GM12878 (cell line): Measurements from ENCODE around the gene PCIF1. TPM values are rescaled to one million over a fixed set of nuclear protein-coding genes. Genes with fewer than 3 reads are reported as not detected.

Experiments
- CREB1 ChIP-seq: IDR thresholded peaks from 2 replicates; pipeline ENCODE4 v1.6.1; 2012; ENCODE audit warnings: low read depth, mild to moderate bottlenecking, inconsistent platforms
- E2F8 ChIP-seq: fragments of 450-650 bp; IDR thresholded peaks from 2 replicates; pipeline ENCODE4 v1.6.1; 2018; ENCODE audit warnings: mild to moderate bottlenecking, low read depth, moderate library complexity; ENCODE audit not compliant: partially characterized antibody
- EP300 ChIP-seq, 2 experiments: fragments of 150-350 bp in 1 of 2; IDR thresholded peaks; 2 replicates each; pipeline ENCODE4 v1.6.1; 2011 to 2012; ENCODE audit warnings: low read depth in 2 of 2, low read length in 2 of 2, borderline replicate concordance in 1 of 2, improper control_type of control experiment in 1 of 2, inconsistent platforms in 1 of 2; ENCODE audit not compliant: control insufficient read depth in 1 of 2
- ETV6 ChIP-seq, 2 experiments: fragments of 450-650 bp in 1 of 2; IDR thresholded peaks in 1 of 2; conservative IDR thresholded peaks in 1 of 2; 2 replicates each; pipeline ENCODE4 v1.6.1; 2014; ENCODE audit warnings: antibody characterized with exemption in 1 of 2, borderline replicate concordance in 1 of 2, low read depth in 1 of 2, mild to moderate bottlenecking in 1 of 2, moderate library complexity in 1 of 2
- LARP7 ChIP-seq: fragments of 450-650 bp; IDR thresholded peaks from 2 replicates; pipeline ENCODE4 v1.6.1; 2017; ENCODE audit warnings: mild to moderate bottlenecking
- MYC ChIP-seq: IDR thresholded peaks from 2 replicates; pipeline ENCODE4 v1.6.1; 2011; ENCODE audit warnings: mild to moderate bottlenecking, low read length, moderate library complexity, inconsistent platforms; ENCODE audit not compliant: insufficient read depth, insufficient replicate concordance, insufficient read length, severe bottlenecking
- NFYA ChIP-seq: IDR thresholded peaks from 2 replicates; pipeline ENCODE4 v1.6.1; 2011; ENCODE audit warnings: low read depth, mild to moderate bottlenecking, low read length, improper control_type of control experiment, borderline replicate concordance
- POLR2AphosphoS5 ChIP-seq: IDR thresholded peaks from 2 replicates; pipeline ENCODE4 v1.6.1; 2011; ENCODE audit warnings: mild to moderate bottlenecking, low read length, inconsistent platforms
- RFX5 ChIP-seq: IDR thresholded peaks from 2 replicates; pipeline ENCODE4 v1.6.1; 2011; ENCODE audit warnings: low read depth, low read length, improper control_type of control experiment
- TCF7 ChIP-seq: IDR thresholded peaks from 2 replicates; pipeline ENCODE4 v1.6.1; 2014; ENCODE audit warnings: antibody characterized with exemption, borderline replicate concordance
- ZBTB40 ChIP-seq: fragments of 450-650 bp; IDR thresholded peaks from 2 replicates; pipeline ENCODE4 v1.6.1; 2016; ENCODE audit warnings: mild to moderate bottlenecking, moderate library complexity, borderline replicate concordance
- ZNF207 ChIP-seq: fragments of 450-650 bp; IDR thresholded peaks from 2 replicates; pipeline ENCODE4 v1.6.1; 2014; ENCODE audit warnings: antibody characterized with exemption, mild to moderate bottlenecking, borderline replicate concordance
- polyA plus RNA-seq, 11 experiments: library from polyadenylated mRNA; depleted of rRNA in 4 of 11; unstranded in 6 of 11; stranded (reverse) in 5 of 11; fragments of >200 nt; fragmentation: Nextera tagmentation in 4 of 11; fragmentation: Illumina TruSeq in 1 of 11; extraction: Ambion mirVana in 4 of 11; extraction: Trizol in 1 of 11; gene quantifications; 1 replicate in 1 of 11; 2 replicates in 10 of 11; pipeline versions ENCODE4 v1.2.1 to v1.2.3, GENCODE V29; 2011 to 2016; ENCODE audit warnings: inconsistent platforms in 2 of 11, missing spikeins in 2 of 11, low read depth in 1 of 11
- total RNA-seq, 4 experiments: library from RNA; depleted of rRNA in 3 of 4; stranded (reverse); fragments of >200 nt in 3 of 4; fragmentation: Illumina TruSeq in 1 of 4; extraction: Trizol in 1 of 4; gene quantifications; 2 replicates each; pipeline versions ENCODE4 v1.2.1 to v1.2.3, GENCODE V29; 2013 to 2021
- TF ChIP-seq, protein P1 (sequence below): IDR thresholded peaks from 2 replicates; pipeline ENCODE4 v1.6.1; 2012; ENCODE audit warnings: mild to moderate bottlenecking, low read depth, low read length
- TF ChIP-seq, protein P2 (sequence below): fragments of 450-650 bp; conservative IDR thresholded peaks from 2 replicates; pipeline ENCODE4 v1.6.1; 2017; ENCODE audit warnings: mild to moderate bottlenecking, moderate library complexity

The PCIF1 gene
- total and polyA plus RNA-seq, 10 of the 15 experiments (the other 5 are each of a cell fraction or from before 2014, with no cell fraction given) = 8.4 to 32.9 (median 17.6) TPM

GRCh38 chr20:45971675-45972499 lies 37.4 kb downstream of the PCIF1 start, which contains the start of gene ZNF335 (continued):
- peak; percentile 97 for TF ChIP-seq E2F8
- TF ChIP-seq CREB1 = peak; percentile 99
- TF ChIP-seq, protein P1, sequence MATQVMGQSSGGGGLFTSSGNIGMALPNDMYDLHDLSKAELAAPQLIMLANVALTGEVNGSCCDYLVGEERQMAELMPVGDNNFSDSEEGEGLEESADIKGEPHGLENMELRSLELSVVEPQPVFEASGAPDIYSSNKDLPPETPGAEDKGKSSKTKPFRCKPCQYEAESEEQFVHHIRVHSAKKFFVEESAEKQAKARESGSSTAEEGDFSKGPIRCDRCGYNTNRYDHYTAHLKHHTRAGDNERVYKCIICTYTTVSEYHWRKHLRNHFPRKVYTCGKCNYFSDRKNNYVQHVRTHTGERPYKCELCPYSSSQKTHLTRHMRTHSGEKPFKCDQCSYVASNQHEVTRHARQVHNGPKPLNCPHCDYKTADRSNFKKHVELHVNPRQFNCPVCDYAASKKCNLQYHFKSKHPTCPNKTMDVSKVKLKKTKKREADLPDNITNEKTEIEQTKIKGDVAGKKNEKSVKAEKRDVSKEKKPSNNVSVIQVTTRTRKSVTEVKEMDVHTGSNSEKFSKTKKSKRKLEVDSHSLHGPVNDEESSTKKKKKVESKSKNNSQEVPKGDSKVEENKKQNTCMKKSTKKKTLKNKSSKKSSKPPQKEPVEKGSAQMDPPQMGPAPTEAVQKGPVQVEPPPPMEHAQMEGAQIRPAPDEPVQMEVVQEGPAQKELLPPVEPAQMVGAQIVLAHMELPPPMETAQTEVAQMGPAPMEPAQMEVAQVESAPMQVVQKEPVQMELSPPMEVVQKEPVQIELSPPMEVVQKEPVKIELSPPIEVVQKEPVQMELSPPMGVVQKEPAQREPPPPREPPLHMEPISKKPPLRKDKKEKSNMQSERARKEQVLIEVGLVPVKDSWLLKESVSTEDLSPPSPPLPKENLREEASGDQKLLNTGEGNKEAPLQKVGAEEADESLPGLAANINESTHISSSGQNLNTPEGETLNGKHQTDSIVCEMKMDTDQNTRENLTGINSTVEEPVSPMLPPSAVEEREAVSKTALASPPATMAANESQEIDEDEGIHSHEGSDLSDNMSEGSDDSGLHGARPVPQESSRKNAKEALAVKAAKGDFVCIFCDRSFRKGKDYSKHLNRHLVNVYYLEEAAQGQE = no peak
- peak; percentile 91 for TF ChIP-seq ZBTB40
- TF ChIP-seq ZNF207 = peak; percentile 98
- TF ChIP-seq, protein P2, sequence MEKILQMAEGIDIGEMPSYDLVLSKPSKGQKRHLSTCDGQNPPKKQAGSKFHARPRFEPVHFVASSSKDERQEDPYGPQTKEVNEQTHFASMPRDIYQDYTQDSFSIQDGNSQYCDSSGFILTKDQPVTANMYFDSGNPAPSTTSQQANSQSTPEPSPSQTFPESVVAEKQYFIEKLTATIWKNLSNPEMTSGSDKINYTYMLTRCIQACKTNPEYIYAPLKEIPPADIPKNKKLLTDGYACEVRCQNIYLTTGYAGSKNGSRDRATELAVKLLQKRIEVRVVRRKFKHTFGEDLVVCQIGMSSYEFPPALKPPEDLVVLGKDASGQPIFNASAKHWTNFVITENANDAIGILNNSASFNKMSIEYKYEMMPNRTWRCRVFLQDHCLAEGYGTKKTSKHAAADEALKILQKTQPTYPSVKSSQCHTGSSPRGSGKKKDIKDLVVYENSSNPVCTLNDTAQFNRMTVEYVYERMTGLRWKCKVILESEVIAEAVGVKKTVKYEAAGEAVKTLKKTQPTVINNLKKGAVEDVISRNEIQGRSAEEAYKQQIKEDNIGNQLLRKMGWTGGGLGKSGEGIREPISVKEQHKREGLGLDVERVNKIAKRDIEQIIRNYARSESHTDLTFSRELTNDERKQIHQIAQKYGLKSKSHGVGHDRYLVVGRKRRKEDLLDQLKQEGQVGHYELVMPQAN = 0 out of 2 replicates have a peak, but pooled peaks have one; percentile 56
- TF ChIP-seq RFX5 = no peak
- peak; percentile 13 to 58; a peak in 3 of 4 replicates for TF ChIP-seq EP300 (IDR thresholded peaks at IDR 0.05; ENCODE audit: borderline replicate concordance in 1 of 2, control insufficient read depth in 1 of 2, low read depth in 2 of 2, low read length in 2 of 2)
- no peak for TF ChIP-seq NFYA
- TF ChIP-seq POLR2AphosphoS5 = peak; percentile 85
- peak in 1 of 2 experiments; percentile 85; a peak in 2 of 4 replicates for TF ChIP-seq ETV6 (conservative IDR thresholded peaks at IDR 0.05 in 1 of 2, IDR thresholded peaks at IDR 0.05 in 1 of 2; ENCODE audit: borderline replicate concordance in 1 of 2, low read depth in 1 of 2)
- peak; percentile 86; the same call in 1 of the 2 replicates for TF ChIP-seq LARP7
- peak; percentile 99 for TF ChIP-seq MYC
- peak; percentile 59; the same call in 1 of the 2 replicates for TF ChIP-seq TCF7
